Endothelial cell of hepatic sinusoid (primary cell): ENCODE results near the gene ZBTB12.
"Not testable (repeated sequence)": the region's sequence is repeated elsewhere in the genome, so short reads cannot be mapped to it uniquely, and the experiment has no call there.

Experiments
- in situ Hi-C: cut with HindIII; loops from 2 replicates; pipeline ENCODE4 v1.10.0; 2017; ENCODE audit warnings: low sequenced_read_pairs

ZBTB12 gene

GRCh38 chr6:31922942-31923341, 21.1 kb upstream of the ZBTB12 start:
- in situ Hi-C loops: no loop called here

GRCh38 chr6:31920811-31921210, 18.9 kb upstream of the ZBTB12 start:
- in situ Hi-C loops: no loop called here

- in situ Hi-C loops: no loop called here
These were observed 17.9 kb upstream of the ZBTB12 start for GRCh38 chr6:31919624-31920303.

- in situ Hi-C loops: no loop called here
These were observed 16.3 kb upstream of the ZBTB12 start for GRCh38 chr6:31918069-31918720.

GRCh38 chr6:31915756-31916155, 13.9 kb upstream of the ZBTB12 start:
- in situ Hi-C loops: no loop called here

GRCh38 chr6:31915351-31915750, 13.5 kb upstream of the ZBTB12 start:
- in situ Hi-C loops: no loop called here

- in situ Hi-C loops: no loop called here
These were observed 10.1 kb upstream of the ZBTB12 start for GRCh38 chr6:31911826-31912585.

GRCh38 chr6:31909298-31909697, 7.4 kb upstream of the ZBTB12 start:
- in situ Hi-C loops: not testable (repeated sequence)

GRCh38 chr6:31908791-31909190, 6.9 kb upstream of the ZBTB12 start:
- in situ Hi-C loops: no loop called here

- in situ Hi-C loops: not testable (repeated sequence)
These were observed 6.4 kb upstream of the ZBTB12 start for GRCh38 chr6:31908255-31908654.

GRCh38 chr6:31907158-31907813, 5.4 kb upstream of the ZBTB12 start:
- in situ Hi-C loops: no loop called here

GRCh38 chr6:31906727-31907126, 4.8 kb upstream of the ZBTB12 start:
- in situ Hi-C loops: not testable (repeated sequence)

GRCh38 chr6:31906122-31906521, 4.2 kb upstream of the ZBTB12 start:
- in situ Hi-C loops: no loop called here

- in situ Hi-C loops: no loop called here
These were observed 3.2 kb upstream of the ZBTB12 start for GRCh38 chr6:31905041-31905440.

GRCh38 chr6:31903957-31904356, 2.1 kb upstream of the ZBTB12 start:
- in situ Hi-C loops: no loop called here

- in situ Hi-C loops: no loop called here
These were observed 402 bp downstream of the ZBTB12 start for GRCh38 chr6:31901415-31901952.

- in situ Hi-C loops: no loop called here
These were observed 920 bp downstream of the ZBTB12 start for GRCh38 chr6:31900917-31901414.

GRCh38 chr6:31899882-31900722, 1.8 kb downstream of the ZBTB12 start:
- in situ Hi-C loops: no loop called here

GRCh38 chr6:31899215-31899614, 2.7 kb downstream of the ZBTB12 start:
- in situ Hi-C loops: no loop called here

- in situ Hi-C loops: no loop called here
These were observed 3.4 kb downstream of the ZBTB12 start for GRCh38 chr6:31898383-31899011.
